G401 (cell line): Measurements from ENCODE around the gene RFNG. TPM values are rescaled to one million over a fixed set of nuclear protein-coding genes. Genes with fewer than 3 reads are reported as not detected.

Experiments used
- DNase-seq: peaks from one replicate; pipeline ENCODE4 v3.0.0-alpha.2; 2015; ENCODE audit warnings: low spot score
- in situ Hi-C: cut with HindIII; loops from 2 replicates; pipeline ENCODE4 v1.10.0; 2016; ENCODE audit warnings: low sequenced_read_pairs, mixed read lengths
- total RNA-seq: library from RNA; depleted of rRNA; stranded (reverse); fragments of >200 nt; shearing (Covaris generic); gene quantifications from 2 replicates; pipeline ENCODE4 v1.2.3, GENCODE V29; 2014

RFNG gene
- total RNA-seq, 1 experiment from 2014 or later = 41.5 TPM

DNA sequence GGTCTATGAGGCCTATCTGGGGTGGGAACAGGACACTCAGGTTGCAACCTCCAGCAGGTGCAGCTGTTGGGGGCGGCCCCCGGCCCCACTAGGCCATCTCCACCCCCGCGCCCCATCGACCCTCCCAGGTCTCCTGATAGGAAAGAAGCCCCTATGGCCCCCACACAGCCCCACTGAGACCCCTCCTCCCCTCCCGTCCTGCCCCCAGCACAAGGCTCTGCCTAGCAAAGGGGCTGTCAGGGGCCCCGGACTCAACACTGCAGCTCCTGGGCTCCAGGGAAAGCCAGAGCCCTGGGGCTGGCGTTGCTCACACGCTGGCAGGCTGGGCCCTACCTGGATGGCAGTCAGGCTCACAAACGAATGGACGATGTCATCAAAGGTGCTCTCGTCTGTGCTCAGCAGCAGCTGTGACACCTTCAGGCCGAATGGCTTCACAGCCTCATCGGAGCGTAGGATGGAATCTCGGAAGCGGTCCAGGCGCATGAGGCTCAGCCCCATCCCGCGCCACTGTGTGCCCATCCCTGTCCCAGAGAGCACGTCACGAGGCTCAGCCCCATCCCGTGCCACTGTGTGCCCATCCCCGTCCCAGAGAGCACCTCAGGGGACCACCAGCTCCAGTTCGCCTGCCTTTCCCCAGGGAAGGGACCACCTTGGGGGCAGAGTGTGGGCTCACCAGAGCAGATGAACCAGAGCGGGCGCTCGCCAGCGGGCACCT is 39.1 kb upstream of the RFNG start:
- DNase-seq = no peak

DNA sequence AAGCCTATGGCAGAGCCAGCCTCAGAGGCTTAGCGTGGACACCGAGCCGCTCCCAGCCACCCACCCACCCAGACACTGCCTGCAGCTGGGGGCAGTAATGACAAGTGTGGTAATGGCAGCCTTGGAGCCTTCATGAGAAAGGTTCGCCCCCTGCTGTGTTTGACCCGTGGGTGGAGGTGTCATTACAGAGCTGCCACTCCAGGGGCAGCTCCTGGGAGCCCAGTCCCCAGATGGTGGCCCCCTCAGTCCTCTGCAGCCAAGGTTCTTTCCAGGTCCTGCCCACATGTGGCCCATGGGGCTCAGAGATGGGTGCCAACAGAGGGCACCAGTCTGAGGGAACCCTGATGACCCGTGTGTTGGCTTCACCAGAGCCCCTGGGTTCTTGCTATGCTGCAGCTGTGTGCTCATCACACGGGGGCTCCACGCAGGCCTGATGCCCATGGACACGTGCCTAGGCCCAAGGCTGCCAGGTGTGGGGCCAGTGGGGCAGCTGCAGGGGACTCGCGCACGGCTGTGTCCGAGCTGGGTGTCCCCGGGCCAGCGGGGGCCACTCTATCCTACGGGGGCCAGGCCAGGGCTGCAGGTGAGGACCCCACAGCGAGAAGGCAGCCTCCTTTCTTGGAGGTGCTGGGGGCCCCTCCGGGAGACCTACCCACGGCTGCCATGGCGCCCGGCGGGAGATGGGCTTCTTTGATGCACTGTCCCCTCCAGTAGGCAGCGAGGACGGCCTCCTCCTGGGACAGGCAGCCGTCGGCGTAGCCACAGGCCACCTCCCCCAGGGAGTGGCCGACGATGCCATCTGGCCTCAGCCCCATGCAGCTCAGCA is 38.3 kb upstream of the RFNG start:
- no peak for DNase-seq
- in situ Hi-C loops = no loop called here

More for the DNA sequence above, 39.1 kb upstream of the RFNG start:
- in situ Hi-C loops = no loop called here

DNA sequence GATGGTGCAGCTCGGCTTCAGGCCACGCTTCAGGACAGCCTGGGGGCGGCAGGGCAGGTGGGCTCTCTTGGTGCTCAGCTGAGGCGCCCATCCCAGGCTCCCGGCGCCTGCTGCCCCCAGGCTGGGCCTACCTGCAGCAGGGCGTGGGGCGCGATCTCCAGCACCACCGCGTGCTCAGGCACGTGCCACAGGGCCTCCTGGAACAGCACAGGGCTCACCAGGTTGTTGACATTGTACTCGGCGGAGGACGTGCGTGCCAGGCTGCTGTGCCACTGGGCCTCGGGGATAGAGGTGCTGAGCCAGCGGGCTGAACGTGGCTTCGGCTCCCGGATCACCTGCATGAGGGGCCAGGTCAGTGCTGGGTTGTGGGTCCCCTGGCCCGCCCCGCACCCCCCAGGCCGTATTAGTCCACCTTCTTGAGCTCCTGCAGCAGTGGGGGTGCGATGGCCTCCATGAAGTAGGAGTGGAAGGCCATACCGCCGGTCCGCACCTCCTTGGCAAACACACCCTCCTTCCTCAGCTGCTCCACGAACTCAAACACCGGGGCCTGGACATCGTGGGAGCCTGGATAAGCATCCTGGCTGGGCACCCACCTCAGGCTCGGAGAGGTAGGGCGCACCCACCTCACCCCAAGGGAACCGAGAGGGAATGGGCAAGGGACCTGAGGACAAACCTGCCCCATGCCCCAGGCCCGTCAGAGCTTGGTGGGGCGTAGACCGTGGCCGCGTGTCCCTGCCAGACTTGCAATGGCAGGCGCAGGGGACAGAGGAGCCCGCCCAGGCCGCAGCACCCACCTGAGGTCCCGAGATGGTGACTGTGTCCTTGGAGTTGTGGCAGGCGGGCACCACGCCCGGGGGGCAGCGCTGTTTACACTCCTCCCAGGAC is 37.5 kb upstream of the RFNG start:
- no peak for DNase-seq
- in situ Hi-C loops = no loop called here

DNA sequence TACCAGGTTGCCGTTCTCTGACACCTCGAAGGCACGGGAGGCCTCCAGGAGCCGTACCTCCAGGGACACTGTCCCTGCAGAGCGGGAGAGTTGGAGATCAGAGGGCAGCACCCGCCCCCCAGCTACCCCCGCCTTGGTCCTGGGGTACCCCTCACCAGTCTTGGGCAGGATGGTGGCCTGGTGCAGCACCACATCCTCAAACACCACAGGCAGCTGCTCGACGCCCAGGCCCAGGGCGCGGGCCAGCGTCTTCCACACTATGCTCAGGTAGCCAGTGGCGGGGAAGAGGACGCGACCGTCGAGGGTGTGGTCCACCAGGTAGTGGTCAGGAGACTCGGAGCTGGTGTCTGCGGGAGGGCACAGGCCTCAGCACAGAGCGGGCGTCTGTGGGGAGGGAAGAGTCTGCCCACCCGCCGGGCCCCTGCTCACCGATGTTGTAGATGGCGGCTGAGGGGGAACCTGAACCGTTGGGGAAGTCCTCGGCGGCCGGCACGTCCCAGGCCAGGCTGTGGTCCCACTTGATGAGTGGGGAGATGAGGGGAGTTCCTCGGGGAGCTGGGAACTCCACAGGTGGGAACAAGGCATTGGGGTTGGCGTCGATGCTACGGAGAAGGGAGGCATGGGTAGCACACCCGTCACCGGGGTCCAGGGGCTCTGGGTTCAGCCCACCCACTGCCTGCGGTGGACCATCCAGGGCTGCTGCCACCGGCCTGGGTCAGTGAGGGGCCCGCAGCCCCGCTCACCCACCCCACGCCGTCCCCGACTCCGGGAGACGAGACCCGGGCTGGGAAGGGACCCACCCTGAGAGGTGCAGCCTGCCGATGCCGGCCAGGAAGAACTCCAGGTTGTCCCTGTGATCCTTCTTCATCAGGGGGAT is 36.6 kb upstream of the RFNG start:
- in situ Hi-C loops = no loop called here
- no peak for DNase-seq

DNA sequence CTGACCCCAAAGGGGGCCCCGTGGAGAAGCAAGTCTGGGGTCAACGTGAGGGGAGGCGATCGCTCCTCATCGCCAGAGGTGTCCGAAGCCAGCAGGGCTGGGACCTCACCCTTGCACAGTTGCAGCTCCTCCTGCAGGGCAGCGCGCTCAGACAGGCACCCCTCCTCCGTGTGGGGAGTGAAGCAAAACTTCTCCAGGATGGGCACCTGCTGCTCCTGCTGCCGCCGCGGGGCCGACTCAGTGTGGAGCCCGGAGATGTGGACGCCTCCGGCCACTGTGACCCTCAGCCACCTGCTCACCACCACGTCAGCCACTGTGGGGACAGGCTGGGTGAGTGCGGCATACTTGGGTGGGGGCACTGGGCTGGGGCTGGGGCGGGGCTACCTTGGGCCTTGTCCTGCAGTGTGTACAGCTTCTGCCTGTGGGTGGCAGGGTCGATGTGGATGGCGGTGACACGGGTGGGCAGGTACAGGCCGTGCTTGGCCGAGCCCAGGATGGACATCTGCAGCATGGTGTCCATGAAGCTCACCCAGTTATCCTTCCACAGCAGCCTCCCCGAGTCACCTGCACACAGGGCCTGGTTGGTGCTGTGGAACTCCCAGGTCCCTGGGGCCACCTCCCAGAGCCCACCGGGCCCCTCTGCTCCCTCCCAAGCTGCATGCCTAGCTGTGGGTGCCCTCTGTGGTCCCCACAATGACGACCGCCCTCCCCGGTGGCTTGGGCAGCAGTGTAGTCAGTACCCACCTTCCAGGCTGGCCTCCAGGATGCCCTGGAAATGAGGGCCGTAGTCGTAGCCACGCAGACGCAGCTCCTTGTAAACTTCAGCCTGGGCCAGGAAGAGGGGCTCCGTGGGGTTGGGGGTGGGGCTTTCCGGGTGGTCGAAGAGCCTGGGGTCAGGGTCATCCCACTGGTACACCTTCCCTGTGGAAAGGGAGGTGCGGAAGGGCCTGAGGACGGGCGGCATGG is 35.6 kb upstream of the RFNG start:
- DNase-seq = no peak
- in situ Hi-C loops = no loop called here

DNA sequence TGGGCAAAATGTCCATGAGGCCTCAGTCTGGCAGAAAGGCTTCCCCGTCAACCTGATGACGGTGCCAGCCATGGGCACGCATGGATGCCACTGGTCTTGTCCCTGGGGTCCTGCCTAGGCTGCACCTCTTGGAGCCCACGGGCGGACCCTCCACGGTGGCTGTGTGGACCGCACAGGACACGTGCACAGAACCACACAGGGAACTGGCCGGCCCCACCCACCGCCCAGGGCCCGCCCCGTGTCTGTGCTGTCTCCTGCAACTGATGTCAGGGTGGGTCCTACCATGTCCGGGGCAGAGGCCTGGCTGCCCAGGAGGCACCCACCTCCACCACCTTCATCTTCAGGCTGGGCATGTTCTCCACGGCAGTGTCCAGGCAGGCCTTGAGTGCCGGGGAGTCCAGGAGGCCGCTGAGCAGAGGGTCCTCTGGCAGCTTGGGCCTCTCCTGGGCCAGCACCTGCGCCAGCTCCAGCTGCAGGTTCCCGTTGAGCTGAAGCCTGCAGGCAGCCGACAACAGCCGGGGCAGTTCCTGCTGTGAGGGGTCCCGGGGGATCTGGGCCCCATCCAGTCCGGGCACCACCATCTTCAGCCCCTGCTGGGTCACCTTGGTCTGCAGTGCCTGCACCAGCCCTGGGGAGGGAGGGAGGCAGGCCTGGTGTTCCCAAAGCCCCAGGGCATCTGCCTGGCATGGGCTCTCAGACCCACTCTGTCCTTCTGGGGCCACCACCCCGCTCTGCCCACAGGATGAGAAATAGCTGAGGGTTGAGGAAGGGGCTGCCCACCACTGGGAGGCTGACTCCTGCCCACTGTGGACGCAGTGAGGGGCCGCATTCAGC is 34.5 kb upstream of the RFNG start:
- no peak for DNase-seq
- in situ Hi-C loops = no loop called here

DNA sequence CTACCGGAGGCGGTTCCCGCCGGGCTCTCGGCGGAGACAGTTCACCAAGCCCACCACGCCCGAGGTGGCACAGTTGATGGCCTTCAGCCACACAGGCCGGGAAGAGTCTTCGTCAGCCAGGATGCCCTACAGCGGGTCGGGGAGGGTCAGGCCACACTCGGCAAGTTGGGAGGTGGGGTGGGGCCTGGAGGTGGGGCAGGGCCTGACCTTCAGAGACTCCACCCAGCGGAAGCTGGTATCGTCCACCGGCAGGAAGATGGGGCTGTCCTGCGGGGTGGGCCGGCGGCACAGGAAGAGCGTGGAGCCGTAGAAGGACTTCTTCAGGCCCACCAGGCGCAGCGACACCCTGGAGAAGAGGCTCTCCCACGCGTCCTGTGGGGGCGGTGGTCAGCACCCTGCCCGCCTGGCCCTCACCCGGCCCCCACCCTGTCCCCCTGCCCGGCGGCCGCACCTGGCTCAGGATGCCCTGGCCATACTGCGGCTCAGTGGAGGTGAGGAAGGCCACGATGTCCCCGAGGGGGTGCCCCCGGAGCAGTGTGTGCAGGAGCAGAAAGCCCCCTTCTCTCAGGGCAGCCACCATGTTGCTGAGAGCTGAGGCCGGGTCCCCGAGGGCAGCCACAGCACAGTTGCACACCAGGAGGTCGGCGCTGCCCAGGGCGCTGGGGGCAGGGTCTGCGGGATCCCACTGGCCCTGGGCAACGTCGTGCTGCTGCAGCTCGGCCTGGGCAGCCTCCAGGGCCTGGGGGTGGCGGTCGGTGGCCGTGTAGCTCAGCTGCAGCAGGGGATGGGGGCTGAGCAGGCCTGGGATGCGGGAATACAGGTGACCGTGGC is 33.6 kb upstream of the RFNG start:
- in situ Hi-C loops = no loop called here
- DNase-seq = no peak

DNA sequence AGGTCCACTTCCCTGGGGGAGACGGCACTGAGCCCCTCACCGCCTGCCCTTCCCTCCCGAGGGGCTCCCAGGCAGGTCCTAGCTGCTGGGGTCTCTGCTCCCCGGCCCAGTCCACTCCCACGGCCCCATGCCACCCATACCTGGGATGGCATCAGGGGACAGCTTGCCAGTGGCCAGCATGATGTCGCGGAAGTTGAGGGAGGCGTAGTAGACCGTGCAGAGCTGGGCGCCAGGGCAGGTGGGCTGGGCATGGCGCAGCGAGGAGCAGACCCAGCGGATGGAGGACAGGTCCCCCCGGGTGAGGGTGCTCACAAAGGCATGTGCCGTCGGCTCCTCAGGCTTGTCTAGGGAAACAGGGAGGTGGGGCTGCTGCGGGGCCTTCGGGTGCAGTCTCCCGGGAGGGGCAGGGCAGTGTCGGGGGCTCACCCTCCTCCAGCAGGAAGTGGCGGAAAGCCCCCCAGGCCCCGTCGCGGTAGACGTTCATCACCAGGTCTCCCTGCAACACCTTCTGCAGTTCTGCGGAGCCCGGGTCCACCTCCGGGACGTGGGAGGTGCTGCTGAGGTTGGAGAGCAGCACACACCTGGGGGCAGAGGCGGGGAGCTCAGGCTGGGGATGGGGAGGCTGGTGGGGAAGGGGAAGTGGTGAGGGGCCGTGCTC is 32.9 kb upstream of the RFNG start:
- DNase-seq = no peak
- in situ Hi-C loops = no loop called here

DNA sequence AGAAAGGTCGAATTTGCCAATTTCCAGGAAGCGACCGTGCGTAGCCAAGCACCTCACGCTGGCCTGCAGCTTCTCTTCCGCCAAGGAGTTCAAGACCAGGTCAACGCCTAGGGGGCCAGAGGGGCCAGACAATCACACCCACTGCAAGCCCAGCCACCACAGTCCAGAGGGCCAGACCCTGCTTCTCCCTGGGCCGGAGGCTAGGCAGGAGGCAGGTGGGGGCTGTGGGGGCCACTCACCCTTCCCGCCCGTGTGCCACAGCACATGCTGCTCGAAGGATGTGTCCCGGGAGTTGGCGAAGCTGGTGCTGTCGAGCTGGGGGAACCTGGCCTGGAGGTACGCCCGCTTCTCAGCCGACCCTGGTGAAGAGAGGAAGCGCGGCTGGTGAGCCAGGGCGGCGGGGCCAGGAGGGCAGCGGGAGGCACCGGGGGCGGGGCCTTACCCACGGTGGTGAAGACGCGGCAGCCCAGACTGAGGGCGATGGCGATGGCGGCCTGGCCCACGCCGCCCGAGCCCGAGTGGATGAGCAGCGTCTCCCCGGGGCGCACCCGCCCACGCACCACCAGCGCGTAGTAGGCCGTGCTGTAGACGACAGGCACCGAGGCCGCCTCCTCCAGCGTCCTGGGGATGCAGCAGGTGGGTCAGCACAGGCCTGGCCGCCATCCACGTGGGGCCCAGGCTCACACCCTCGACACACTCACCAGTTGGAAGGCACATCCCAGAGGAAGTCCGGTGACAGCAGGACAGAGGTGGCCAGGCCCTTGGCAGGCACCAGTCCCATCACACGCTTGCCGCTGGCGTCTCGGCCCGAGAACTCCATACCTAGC is 32.1 kb upstream of the RFNG start:
- DNase-seq = no peak
- in situ Hi-C loops = no loop called here

DNA sequence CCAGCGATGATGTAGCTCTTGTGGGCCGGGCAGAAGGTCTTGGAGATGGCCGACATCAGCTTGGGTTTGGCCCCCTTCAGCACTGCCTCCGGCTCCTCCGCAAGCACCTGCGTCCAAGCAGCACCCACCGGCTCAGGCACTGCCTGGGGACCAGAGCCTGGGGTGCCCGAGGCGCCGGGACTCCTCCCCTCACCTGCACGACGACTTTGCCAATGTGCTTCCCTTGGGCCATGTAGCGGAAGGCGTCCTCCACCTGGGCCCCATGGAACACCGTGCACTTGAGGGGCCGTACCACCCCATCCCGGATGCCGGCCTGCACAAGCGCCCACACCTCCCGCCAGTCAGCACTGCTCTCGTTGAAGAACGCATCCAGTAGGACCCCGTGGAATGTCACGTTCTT is 31.4 kb upstream of the RFNG start:
- in situ Hi-C loops = no loop called here
- no peak for DNase-seq

DNA sequence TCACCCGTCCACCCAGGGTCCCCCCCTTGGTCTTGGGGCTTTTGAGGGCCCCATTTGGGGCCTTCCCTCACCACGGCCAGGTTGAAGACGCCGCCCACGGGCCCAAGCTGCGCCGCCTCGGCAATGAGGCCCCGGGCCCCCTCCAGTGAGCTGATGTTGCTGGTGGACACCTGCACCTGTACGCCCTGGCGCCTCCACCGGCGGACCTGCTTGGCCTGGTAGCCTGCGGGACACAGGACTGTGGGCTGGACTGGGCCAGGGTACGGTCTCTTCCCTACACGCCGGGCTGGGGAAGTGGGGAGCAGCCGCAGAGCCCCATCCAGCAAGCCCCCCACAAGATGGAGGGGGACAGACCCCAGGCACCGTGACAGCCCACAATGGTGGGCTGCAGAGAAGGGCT is 30.8 kb upstream of the RFNG start:
- in situ Hi-C loops = no loop called here
- DNase-seq = no peak

DNA sequence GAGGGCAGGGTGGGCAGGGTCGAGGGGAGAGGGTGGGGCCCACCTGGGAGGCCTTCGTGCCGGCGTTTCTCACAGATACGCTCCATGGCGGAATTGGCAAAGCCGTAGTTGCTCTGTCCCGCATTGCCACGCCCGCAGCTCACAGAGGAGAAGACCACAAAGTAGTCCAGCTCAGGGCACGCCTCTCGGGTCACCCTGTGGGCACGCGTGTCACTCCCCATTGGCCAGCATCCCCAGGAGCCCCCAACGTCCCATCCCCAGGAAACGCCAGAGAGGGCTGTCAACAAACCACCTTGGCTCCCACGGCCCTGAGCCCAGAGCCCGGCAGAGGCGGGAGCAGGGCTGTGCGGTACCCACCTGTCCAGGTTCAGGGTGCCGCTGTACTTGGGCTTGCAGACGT is 30.4 kb upstream of the RFNG start:
- no peak for DNase-seq
- in situ Hi-C loops = no loop called here

DNA sequence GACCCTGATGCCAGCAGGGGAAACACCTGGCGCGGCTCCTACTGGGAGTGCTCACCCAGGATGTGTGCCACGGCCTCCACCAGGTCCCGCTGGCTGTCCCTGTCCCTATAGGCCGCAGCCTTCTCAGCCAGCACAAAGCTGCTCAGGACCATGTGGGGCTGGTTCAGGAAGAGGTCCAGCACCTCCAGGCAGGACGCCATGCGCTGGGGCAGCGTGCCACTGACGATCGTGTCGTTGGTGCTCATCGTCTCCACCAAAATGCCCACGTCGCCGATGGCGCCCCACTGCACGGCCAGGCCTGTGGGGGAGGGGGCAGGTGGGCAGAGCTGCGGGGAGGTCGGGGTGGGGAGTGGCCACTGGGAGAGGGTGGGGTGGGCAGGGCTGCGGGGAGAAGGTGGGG is 29.9 kb upstream of the RFNG start:
- no peak for DNase-seq
- in situ Hi-C loops = no loop called here

DNA sequence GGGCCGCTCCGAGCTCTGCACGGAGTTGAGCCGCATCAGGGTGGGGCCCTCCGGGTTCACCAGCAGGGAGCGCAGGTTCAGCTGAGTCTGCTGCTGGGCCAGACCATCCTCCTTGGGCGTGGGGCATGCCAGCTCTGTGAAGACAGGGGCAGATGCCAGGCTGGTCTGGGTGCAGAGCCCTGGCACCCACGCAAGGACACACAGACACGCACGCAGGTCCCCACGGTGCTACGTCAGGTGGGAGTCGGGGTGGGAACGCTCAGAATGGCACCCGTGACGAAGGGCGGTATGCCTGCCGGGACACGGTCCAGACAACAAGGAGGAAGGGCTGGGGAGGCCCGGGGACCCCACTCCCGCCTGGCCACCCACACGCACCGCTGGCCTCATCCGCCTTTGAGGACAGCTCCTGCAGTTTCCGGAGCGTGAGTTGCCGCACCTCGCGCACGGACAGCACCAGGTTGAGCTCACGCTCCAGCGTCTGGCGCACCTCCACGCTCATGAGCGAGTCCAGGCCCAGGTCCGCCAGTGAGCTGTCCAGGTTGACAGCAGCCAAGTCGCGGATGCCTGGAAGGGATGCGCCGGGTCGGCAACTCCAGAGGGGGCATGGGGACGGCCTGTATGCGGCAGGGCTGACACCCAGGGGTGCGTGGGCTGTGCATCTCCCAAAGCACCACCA is 29.3 kb upstream of the RFNG start:
- in situ Hi-C loops = no loop called here
- DNase-seq = peak; percentile 42
